SW480 (cell line): ENCODE measurements around the gene SNX17.
"Not testable (repeated sequence)": the region's sequence is repeated elsewhere in the genome, so short reads cannot be mapped to it uniquely, and the experiment has no call there.

ENCODE experiments used
- DNase-seq: peaks from one replicate; pipeline ENCODE4 v3.0.0-alpha.2; 2016; ENCODE audit warnings: low spot score

SNX17 gene, protein sequence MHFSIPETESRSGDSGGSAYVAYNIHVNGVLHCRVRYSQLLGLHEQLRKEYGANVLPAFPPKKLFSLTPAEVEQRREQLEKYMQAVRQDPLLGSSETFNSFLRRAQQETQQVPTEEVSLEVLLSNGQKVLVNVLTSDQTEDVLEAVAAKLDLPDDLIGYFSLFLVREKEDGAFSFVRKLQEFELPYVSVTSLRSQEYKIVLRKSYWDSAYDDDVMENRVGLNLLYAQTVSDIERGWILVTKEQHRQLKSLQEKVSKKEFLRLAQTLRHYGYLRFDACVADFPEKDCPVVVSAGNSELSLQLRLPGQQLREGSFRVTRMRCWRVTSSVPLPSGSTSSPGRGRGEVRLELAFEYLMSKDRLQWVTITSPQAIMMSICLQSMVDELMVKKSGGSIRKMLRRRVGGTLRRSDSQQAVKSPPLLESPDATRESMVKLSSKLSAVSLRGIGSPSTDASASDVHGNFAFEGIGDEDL

DNA sequence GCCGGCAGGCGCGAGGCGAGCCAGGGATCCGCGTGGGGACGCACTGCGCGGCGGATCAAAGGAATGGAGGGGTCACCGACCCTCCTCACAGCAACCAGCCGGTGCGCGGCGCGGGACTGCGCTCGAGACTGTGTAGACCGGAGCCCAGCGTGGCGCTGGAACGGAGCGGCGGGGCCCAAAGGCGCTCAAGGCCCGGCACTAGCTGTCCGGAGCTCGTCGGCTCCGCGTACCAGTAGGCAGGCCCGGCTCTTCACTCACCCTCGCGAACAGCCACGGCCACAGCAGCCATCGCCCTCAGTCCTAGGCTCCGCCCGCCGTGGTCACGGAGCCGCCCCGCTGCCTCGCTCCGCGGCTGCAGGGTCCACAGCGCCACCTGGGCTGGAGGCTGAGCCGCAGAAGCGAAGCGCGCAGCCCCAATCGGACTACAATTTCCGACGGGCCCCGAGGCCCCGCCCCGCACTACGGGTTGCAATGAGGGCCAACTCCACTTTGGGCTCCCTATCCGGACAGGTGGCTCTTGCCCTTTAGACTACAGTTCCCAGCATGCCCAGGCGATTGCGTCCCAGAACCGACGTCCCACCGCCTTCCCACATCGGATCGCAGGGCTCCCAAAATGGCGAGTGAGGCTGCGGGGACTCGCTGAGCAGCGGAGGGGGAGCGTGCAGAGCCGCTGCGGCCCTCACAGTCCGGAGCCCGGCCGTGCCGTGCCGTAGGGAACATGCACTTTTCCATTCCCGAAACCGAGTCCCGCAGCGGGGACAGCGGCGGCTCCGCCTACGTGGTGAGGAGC, at the start of gene SNX17, which contains the start of gene EIF2B4:
Gene SNX17 (plus strand): TSS at position 591 of the 790 bp plus-strand sequence. CDS start 128 bp downstream, at position 719.
Gene EIF2B4 (minus strand): TSS at position 313 of the 790 bp plus-strand sequence. CDS start 24 bp downstream, at position 289.
- DNase-seq, result peak; percentile 99

DNA sequence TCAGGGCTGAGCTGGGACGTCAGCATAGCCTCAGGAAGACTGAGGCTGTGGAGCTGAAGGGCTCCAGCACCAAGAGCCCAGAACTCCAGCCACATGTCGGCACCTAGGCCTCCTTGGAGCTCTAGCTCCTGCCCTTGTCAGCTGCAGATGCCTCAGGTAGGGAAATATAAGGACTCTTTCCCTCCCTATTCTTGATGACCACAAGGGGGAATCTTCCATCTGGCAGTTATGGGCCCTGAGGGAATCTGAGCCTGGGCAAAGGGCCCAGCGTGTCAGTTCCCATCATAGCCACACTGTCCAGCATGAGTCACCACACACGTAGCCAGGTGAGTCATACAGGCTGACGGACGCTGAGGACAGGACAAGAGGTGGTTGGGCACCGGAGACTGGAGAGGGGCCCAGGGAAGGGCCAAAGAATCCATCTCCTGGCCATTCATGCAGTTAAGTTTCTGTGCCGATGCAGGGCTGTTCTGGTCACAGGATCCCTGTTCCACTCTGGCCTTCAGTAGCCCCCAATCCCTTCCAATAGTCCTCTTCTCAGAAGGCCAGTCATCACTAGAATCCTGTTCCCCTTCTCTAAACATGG, 49.4 kb upstream of the SNX17 start:
- DNase-seq, result peak; percentile 98

DNA sequence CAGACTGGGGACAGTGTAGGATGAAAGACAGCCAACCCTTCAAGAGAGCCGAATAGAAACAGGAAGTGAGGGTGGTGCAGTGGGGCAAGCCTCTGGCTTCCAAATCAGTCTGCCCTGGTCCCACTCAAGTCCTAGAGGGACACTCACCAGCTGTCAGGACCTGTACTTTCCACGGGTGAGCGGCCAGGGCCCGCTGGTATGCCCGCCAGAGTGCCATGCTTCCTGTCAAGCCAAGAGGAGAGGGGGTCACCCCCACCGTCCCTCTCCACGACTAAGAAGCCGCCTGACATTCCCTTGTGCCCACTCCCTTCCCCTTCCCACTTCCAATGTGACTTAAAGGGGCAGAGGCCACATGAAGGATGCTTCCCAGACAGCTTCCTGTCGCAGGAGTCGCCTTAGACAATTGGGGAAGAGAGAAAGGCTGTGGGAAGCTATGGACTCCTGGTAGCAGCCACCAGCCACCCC, 48.1 kb upstream of the SNX17 start:
- peak; percentile 33 for DNase-seq

DNA sequence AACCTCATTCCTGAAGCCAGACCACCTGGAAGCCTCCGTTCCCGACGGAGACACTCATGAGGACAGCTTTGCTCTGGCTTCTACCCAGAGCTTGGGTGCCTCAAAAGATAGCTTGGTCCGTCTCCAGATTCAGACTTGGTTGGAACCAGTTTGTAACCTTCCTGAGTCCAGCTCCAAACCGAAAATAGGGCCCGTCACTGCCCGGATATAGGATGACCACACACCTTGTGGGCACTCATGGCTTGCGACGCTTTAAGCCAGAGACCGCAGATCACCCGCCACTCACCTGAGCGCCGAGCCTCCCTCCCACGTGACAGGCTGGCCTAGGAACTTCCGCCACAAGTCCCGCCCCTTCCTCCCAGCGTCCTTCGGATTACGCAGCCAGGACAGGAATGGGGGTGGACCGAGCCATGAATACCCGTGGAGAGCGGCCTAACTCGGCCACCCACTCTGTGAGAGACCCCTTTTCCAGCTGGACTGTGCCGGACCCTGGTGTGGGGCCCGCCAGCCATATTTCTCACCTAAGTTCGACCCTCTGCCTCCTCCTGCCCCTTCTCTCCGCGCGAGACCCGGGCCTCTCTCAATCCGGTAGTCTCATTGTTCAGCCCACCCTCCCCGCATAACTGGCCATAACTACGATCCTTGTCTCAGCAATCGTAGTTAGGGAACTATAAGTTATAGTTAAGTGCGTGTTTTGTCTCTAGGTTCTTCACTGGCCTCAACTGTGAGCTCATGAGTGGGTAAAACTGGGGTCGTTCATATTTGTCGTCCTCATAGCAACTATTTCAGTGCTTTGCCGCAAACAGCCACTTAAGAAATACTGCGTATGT, 47.4 kb upstream of the SNX17 start, which contains the start of gene MPV17:
Gene MPV17 (minus strand): TSS at position 332 of the 830 bp plus-strand sequence. CDS start 580 bp downstream, outside the sequence.
- DNase-seq, result peak; percentile 96

DNA sequence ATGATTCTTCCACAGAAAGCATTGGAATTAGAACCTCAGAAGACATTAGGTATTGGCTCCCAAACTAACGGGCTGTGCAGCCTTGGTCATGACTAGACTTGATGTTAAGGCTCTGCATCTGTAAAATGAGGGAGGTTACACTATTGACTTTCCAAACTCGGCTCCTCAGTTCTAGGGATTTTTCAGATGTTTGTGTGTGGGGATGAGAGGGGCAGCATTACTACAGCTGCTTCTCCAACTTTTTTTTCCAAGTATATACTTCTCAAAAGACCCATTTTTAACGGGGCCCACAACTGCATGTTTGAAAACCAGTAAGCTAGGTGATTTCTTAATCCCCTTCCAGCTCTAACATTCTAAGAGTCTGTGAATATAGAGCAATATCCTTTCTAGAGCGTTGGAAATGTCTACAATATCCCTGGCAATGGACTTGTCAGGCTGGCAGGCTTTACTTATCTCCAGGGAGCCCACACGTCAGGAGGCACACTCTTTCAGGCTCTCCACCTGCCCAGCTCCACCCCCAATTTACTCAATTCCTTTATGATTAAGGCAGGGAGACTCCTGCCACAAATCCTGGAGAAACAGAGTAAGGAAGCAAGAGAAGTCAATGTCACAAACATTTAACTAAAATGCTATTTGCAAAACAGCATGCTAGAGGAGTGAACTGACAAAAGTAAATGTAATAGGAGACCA, 46.7 kb upstream of the SNX17 start:
- DNase-seq, result no peak

DNA sequence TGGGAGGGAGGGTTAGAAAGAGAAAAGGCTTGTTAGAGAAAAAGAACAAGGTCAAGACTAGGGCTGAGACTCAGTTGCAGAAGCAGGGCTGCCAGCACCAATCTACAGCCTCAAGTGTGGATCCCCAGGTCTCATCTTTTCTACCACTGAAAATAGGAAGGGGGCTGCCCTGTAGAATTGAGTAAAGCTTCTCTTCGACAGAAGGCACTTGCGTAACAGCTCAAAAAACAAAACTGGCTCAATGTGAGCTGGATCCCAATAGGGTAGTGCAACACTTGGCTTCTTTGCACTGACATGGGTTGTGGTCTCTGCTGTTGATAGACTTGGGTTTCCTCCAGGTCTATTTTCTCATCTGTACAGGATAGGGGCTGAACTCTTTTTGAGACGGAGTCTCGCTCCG, 45.7 kb upstream of the SNX17 start:
- DNase-seq, result no peak

DNA sequence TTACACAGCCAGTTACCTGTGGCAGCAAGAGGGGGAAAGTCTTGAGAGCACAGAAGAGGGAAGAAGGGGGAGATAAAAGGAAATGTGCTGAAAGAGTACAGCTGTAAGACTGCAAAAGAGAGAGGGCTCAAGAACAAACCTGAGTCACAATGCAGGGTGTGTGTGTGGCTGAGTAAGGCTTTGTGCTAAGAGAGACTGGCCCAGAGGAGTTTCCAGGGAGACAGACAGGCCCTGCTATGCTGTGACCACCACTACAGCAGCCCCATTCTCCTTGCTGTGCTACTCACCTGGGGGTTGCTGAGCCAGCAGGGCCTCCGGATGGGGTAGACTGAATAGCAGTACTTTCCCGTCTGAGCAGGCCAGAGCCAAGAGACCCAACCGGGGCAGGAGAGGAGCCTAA, 35.1 kb upstream of the SNX17 start:
- no peak for DNase-seq

DNA sequence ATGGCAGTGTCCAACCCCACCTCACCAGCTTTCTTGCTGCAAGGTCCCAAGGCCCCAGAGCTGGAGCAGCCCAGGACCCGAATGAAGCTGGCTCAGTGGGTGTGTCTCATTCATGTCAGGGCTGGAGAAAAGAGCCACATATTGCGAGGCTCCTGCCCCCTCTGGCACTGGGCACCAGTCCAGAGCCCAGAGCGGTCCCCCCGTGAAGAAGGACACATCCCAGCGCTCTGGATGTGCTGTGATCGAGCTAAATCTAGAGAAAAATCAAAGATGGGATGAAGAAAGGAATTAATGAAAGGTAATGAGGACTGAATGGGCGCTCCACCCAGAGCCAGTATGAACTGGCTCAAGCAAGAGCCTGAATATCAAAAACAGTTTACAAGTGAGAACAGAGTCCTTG, 34.2 kb upstream of the SNX17 start:
- DNase-seq, result no peak

DNA sequence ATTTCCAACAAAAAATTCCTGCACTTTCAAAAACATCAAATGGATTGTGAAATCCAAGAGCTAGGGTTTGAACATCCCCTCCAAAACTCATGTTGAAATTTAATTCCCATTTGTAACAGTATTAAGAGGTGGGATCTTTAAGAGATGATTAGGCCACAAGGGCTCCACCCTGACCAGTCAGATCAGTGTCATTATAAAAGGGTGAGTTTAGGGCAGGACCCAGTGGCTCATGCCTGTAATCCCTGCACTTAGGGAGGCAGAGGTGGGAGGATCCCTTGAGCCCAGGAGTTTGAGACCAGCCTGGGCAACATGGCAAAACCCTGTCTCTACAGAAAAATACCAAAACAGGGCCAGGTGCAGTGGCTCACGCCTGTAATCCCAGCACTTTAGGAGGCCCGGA, 22.8 kb upstream of the SNX17 start:
- no peak for DNase-seq

DNA sequence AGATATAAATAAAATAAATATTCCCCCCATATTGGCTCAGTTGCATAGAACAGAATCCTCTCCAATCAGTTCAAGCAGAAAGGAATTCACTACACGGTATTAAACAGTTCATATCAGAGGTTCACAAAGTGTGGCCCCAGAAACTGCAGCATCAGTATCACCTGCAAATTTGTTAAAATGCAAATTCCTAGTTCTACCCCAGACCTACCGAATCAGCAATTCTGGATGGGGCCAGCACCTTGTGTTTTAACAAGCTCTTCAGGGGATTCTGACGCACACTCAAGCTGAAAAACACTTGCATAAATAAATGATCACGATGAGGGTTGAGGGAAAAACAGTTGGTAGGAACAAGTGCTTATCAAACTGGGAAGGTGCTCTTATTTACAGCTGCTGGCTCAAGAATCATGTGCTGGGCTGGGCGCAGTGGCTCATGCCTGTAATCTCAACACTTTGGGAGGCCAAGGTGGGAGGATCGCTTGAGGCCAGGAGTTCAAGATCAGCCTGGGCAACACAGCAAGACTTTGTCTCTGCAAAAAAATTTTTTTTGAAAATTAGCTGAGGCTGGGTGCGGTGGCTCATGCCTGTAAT, 20.2 kb upstream of the SNX17 start:
- DNase-seq, result no peak

DNA sequence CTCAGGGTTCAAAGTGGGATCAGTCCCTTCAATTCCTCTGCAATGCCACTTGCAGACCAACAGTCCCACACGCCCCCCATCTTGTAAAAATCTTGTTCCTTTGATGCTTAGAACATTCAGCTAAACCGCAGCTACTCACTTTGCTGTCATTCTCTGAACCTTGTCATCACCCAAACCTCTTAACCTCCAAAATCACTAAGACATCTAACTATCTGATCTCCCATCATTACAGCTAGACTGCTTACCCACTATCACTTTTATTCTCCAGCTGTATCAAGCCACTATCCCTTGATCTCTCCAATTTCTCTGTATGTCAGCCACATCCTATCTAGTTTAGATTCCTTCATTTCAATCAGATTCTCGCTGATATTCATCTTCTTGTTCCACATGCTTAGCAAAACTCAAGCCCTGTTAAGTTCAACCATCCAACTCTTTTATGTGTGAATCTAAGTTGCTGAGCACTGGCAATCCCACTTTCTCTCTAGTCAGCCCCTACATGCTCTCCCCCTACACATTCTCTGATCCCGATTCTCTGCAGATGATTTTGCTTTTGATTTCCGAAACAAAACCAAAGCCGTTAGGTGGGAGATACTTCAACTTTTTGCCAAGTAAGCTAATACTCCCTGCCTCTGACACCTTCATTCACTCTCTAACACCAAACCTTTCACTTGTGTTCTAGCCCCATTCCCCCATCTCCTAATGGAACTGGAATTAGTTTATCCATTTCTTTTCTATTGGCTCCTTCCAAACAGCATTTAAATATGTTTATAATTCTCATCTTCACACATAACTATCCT, 18.4 kb upstream of the SNX17 start:
- DNase-seq, result no peak

DNA sequence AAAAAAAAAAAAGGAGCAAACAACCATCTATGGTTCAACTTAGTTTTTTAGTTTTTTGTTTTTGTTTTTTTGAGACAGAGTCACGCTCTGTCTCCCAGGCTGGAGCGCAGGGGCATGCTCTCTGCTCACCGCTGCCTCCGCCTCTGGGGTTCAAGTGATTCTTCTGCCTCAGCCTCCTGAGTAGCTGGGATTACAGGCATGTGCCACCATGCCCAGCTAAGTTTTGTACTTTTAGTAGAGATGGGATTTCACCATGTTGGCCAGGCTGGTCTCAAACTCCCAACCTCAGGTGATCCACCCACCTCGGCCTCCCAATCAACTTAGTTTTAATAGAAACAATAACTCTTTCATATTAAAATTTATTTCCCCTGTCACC, 17.0 kb upstream of the SNX17 start:
- DNase-seq, result not testable (repeated sequence)

DNA sequence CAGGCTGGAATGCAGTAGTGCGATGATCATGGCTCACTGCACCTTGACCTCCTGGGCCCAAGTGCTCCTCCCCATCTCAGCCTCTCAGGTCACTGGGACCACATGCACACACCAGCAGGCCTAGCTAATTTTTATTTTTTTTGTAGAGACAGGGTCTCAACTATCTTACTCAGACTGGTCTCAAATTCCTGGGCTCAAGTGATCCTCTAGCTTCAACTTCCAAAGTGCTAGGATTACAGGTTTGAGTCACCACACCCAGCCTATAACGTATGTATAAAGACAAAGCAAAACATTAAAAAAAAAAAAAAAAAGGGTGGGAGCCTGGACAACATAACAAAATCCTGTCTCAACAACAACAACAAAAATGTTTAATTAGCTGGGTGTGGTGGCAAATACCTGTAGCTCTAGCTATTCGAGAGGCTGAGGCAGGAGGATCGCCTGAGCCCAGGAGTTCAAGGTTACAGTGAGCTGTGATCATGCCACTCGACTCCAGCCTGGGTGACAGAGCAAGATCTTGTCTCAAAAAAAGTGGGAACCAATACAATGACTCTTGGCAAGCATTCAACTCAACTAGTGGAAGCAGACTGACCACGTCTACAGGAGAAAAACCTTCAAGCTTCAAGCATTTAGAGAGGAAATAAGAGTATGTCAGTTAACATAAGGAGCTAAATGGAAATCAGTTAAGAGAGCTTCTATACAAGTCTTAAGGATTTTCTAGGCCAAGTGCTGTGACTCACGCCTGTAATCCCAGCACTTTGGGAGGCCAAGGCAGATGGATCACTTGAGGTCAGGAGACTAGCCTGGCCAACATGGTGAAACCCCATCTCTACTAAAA, 16.4 kb upstream of the SNX17 start:
- DNase-seq, result peak; percentile 41

DNA sequence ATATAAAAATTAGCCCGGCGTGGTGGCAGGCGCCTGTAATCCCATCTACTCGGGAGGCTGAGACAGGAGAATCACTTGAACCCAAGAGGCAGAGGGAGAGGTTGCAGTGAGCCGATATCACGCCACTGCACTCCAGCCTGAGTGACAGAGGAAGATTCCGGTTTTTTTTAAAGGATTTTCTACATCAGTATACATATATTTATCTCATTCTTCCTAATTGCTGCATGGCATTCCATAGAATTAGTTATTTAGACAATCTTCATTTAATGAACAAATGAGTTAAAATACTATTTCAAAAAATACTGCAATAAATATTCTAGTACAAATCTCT, 15.9 kb upstream of the SNX17 start:
- DNase-seq, result no peak

DNA sequence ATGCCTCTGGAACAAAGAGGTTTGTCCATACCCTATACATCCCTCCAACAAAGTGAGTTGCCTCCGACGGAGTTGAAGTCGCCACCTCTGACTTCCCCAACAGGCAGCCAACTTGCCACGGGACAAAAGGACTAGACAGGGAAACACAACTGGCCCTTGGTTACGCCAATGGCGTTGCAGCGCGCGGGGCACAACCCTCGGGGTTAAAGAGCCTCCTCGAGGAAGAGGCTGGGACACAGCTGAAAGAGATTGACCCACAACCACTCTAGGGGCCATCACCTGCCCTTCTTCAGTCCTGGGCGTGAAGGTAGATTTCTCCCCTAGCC, 14.4 kb upstream of the SNX17 start:
- peak; percentile 75 for DNase-seq

DNA sequence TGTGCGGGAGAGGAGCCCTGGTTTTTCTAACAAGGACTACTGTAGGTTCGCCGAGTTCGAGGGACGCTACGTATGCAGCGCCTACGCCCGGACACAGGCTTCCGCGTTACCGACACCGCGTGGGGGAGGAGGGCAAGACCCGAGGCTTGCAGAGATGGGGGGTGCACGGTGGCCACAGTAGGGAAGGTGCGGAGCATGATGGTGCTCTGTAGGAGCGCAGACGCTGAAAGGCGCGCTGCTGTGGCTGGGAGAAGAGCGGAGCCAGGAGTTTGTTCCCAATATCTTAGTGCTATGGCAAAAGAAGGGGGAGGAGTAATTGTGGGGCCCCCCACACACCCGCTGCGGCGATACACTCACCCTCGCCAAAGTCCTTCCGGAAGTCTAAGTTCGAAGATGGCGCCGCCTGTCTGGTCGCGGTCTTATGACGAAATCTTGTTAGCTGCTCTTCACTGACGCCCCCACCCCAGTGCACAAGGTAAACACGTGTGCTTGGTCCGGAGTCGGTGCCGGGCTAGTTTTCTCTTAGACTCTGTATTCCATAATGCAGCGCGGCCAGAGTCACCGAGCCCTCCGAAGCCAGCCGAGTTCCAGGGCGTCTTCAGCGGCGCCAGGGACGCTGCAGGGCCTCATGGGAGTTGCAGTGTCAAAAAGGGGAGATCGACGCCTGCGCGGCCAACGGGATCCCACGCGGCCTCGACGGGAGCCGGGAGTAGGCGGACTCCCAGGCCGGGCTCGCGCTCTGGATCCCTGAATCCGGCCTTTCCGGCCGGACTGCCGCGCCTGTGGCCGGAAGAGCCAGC, 13.8 kb upstream of the SNX17 start, which contains the start of gene GTF3C2:
Gene GTF3C2 (minus strand): TSS at position 383 of the 800 bp plus-strand sequence. CDS start 13,210 bp downstream, outside the sequence.
- peak; percentile 99 for DNase-seq

DNA sequence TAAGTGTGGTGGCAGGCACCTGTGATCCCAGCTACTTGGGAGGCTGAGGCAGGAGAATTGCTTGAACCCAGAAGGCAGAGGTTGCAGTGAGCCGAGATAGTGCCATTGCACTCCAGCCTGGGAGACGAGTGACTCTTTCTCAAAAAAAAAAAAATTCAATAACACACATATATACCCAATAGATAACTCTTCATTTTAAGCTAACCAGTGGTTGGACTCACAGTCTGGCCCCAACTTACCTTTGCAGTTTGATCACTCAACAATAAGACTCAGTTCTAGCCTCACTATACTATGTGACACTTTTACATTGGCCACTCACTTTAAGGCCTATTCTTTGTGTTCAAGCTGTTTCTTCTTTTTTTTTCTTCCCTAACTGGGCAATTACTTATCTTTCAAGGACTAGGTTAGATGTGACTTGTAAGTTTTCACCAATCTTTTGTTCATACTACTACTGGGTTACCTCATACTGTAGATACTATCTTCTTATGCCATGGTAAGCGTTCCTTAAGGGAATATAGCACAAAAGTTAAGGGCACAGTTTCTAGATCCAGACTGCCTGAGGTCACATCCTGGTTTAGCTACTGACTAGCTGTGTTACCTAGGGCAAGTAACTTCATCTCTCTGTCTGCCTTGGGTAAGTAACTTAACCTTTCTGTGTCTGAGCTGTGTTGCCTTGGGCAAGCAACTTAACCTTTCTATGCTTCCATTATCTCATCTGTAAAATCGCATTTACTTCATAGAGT, 7.6 kb upstream of the SNX17 start:
- no peak for DNase-seq
